Measurements from ENCODE around the gene DNMT1.

GRCh38 chr19:10102787-10103236 lies 91.9 kb downstream of the DNMT1 start:
- TF ChIP-seq, protein P1, sequence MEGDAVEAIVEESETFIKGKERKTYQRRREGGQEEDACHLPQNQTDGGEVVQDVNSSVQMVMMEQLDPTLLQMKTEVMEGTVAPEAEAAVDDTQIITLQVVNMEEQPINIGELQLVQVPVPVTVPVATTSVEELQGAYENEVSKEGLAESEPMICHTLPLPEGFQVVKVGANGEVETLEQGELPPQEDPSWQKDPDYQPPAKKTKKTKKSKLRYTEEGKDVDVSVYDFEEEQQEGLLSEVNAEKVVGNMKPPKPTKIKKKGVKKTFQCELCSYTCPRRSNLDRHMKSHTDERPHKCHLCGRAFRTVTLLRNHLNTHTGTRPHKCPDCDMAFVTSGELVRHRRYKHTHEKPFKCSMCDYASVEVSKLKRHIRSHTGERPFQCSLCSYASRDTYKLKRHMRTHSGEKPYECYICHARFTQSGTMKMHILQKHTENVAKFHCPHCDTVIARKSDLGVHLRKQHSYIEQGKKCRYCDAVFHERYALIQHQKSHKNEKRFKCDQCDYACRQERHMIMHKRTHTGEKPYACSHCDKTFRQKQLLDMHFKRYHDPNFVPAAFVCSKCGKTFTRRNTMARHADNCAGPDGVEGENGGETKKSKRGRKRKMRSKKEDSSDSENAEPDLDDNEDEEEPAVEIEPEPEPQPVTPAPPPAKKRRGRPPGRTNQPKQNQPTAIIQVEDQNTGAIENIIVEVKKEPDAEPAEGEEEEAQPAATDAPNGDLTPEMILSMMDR (IDR thresholded peaks at IDR 0.05): no peak
- TF ChIP-seq POLR2A (IDR thresholded peaks at IDR 0.05): no peak

Data from esophagus squamous epithelium (tissue), 4 donors.